Kidney tubule cell (primary cell): Measurements from ENCODE around the gene CNTN4.
A peak's percentile ranks its signal among the peaks of the same experiment; 100 is the strongest.

Source experiments
- DNase-seq: peaks from one replicate; pipeline ENCODE4 v3.0.0-alpha.2; 2018; ENCODE audit warnings: low spot score

Gene CNTN4

GRCh38 chr3:2392981-2393380 lies 294.3 kb downstream of the CNTN4 start:
- peak; percentile 87 for DNase-seq

- no peak for DNase-seq
Measured at GRCh38 chr3:2415083-2415482, 316.4 kb downstream of the CNTN4 start.

GRCh38 chr3:2420919-2421318 lies 322.3 kb downstream of the CNTN4 start:
- DNase-seq = peak; percentile 11

- DNase-seq = no peak
Measured at GRCh38 chr3:2423143-2423542, 324.5 kb downstream of the CNTN4 start.

- no peak for DNase-seq
Measured at GRCh38 chr3:2441558-2441957, 342.9 kb downstream of the CNTN4 start.

- DNase-seq = no peak
Measured at GRCh38 chr3:2446146-2446545, 347.5 kb downstream of the CNTN4 start.

- DNase-seq = no peak
Measured at GRCh38 chr3:2452249-2452648, 353.6 kb downstream of the CNTN4 start.

GRCh38 chr3:2454865-2455264 lies 356.2 kb downstream of the CNTN4 start:
- DNase-seq = no peak

- no peak for DNase-seq
Measured at GRCh38 chr3:2456788-2457187, 358.1 kb downstream of the CNTN4 start.

GRCh38 chr3:2458816-2459215 lies 360.1 kb downstream of the CNTN4 start:
- no peak for DNase-seq

- DNase-seq = no peak
Measured at GRCh38 chr3:2465842-2466241, 367.2 kb downstream of the CNTN4 start.

GRCh38 chr3:2468816-2469215 lies 370.1 kb downstream of the CNTN4 start:
- DNase-seq = no peak

- DNase-seq = no peak
Measured at GRCh38 chr3:2476996-2477395, 378.3 kb downstream of the CNTN4 start.

GRCh38 chr3:2477620-2478019 lies 379.0 kb downstream of the CNTN4 start:
- DNase-seq = no peak

GRCh38 chr3:2484162-2485026 lies 385.7 kb downstream of the CNTN4 start:
- no peak for DNase-seq

GRCh38 chr3:2485027-2485375 lies 386.3 kb downstream of the CNTN4 start:
- DNase-seq = no peak

GRCh38 chr3:2495746-2496145 lies 397.1 kb downstream of the CNTN4 start:
- no peak for DNase-seq

- DNase-seq = no peak
Measured at GRCh38 chr3:2504912-2505311, 406.2 kb downstream of the CNTN4 start.

GRCh38 chr3:2506776-2507175 lies 408.1 kb downstream of the CNTN4 start:
- DNase-seq = no peak

- DNase-seq = no peak
Measured at GRCh38 chr3:2510591-2511145, 412.0 kb downstream of the CNTN4 start.

GRCh38 chr3:2511356-2511755 lies 412.7 kb downstream of the CNTN4 start:
- DNase-seq = no peak

GRCh38 chr3:2512881-2513280 lies 414.2 kb downstream of the CNTN4 start:
- DNase-seq = no peak

- no peak for DNase-seq
Measured at GRCh38 chr3:2513986-2514385, 415.3 kb downstream of the CNTN4 start.
